ENCODE data around the gene SCUBE2. TPM values are rescaled to one million over a fixed set of nuclear protein-coding genes. Genes with fewer than 3 reads are reported as not detected.

The SCUBE2 gene
- total RNA-seq, 1 donor, result 1.8 TPM

- Histone ChIP-seq H3K4me2 (ENCODE audit: insufficient read depth, low read length) (peak overlapping the region; percentile 79), H3K4me3 (ENCODE audit: insufficient read depth, low read length) (peak overlapping the region; percentile 68), H4K20me1 (ENCODE audit: insufficient read depth, low read length) (no peaks in the 10 kb centered on the region), H3K9me3 (ENCODE audit: low read depth, low read length) (no peaks in the 10 kb centered on the region), H3K27ac (ENCODE audit: low read depth, low read length) (no peak overlapping the region), H3K36me3 (ENCODE audit: insufficient read depth, low read length) (no peaks in the 10 kb centered on the region), H3K27me3 (ENCODE audit: insufficient read depth, low read length) (peaks cover 8% of the 10 kb centered on the region), H2AFZ (ENCODE audit: low read length) (peak overlapping the region; percentile 68), H3K4me1 (ENCODE audit: insufficient read depth, low read length) (peaks cover 4% of the 10 kb centered on the region), H3K79me2 (ENCODE audit: insufficient read depth, low read length) (no peaks in the 10 kb centered on the region)
- peak; percentile 81 for DNase-seq (ENCODE audit: insufficient read length, low spot score, missing footprints)
- no peak for TF ChIP-seq CTCF (IDR thresholded peaks at IDR 0.05; ENCODE audit: extremely low read depth, low read depth, low read length)
These were observed 833 bp downstream of the SCUBE2 start for GRCh38 chr11:9090488-9091043.

DNA sequence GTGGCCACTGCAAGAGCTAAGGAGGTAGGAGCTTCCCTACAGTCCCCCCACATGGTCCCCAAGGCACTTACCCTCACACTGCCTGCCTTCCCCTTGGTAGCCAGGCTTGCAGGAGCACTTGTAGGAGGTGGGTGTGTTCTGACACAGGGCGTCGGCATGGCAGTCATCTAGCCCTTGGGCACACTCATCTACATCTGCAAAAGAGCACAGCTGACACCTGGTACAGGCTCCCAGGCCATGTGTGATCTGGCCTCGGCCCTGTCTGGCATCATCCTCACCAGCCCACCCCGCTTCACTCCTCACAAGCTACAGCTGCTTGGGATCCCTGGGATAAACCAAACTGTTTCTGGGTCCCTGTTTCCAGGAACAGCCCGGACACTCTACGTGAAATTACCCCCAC, 1.8 kb downstream of the SCUBE2 start:
- no peaks in the 10 kb centered on the region for H4K20me1 ChIP-seq (ENCODE audit: insufficient read depth, low read length)
- H3K27me3 ChIP-seq (ENCODE audit: insufficient read depth, low read length), result peaks cover 8% of the 10 kb centered on the region
- no peak overlapping the region for H3K4me2 ChIP-seq (ENCODE audit: insufficient read depth, low read length)
- H2AFZ ChIP-seq (ENCODE audit: low read length), result no peak overlapping the region
- H3K36me3 ChIP-seq (ENCODE audit: insufficient read depth, low read length), result no peaks in the 10 kb centered on the region
- H3K27ac ChIP-seq (ENCODE audit: low read depth, low read length), result no peak overlapping the region
- no peak overlapping the region for H3K4me3 ChIP-seq (ENCODE audit: insufficient read depth, low read length)
- H3K9me3 ChIP-seq (ENCODE audit: low read depth, low read length), result no peaks in the 10 kb centered on the region
- peak; percentile 86 for DNase-seq (ENCODE audit: insufficient read length, low spot score, missing footprints)
- TF ChIP-seq CTCF (IDR thresholded peaks at IDR 0.05; ENCODE audit: extremely low read depth, low read depth, low read length), result no peak
- H3K4me1 ChIP-seq (ENCODE audit: insufficient read depth, low read length), result peaks cover 4% of the 10 kb centered on the region
- H3K79me2 ChIP-seq (ENCODE audit: insufficient read depth, low read length), result no peaks in the 10 kb centered on the region

GRCh38 chr11:9089061-9089460, 2.3 kb downstream of the SCUBE2 start:
- peaks cover 8% of the 10 kb centered on the region for H3K27me3 ChIP-seq (ENCODE audit: insufficient read depth, low read length)
- no peaks in the 10 kb centered on the region for H3K9me3 ChIP-seq (ENCODE audit: low read depth, low read length)
- no peak for DNase-seq (ENCODE audit: insufficient read length, low spot score, missing footprints)
- H3K36me3 ChIP-seq (ENCODE audit: insufficient read depth, low read length), result no peaks in the 10 kb centered on the region
- H3K79me2 ChIP-seq (ENCODE audit: insufficient read depth, low read length), result no peaks in the 10 kb centered on the region
- H3K27ac ChIP-seq (ENCODE audit: low read depth, low read length), result no peak overlapping the region
- H2AFZ ChIP-seq (ENCODE audit: low read length), result no peak overlapping the region
- peaks cover 4% of the 10 kb centered on the region for H3K4me1 ChIP-seq (ENCODE audit: insufficient read depth, low read length)
- H3K4me2 ChIP-seq (ENCODE audit: insufficient read depth, low read length), result no peak overlapping the region
- no peaks in the 10 kb centered on the region for H4K20me1 ChIP-seq (ENCODE audit: insufficient read depth, low read length)
- H3K4me3 ChIP-seq (ENCODE audit: insufficient read depth, low read length), result no peak overlapping the region
- TF ChIP-seq CTCF (IDR thresholded peaks at IDR 0.05; ENCODE audit: extremely low read depth, low read depth, low read length), result no peak

DNA sequence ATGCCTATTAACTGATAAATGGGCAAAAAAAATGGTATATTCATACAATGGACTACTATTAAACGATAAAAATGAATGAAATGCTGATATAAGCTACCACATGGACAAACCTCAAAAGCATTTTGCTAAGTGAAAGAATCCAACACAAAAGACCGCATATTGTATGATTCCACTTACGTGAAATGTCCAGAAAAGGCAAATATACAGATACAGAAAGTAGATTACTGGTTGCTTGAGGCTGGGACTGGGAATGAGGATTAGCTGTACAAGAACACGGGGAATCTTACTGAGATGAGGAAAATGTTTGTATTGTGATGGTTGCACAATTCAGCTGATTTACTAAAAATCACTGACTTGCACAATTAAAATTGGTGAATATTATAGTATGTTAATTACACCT, 8.8 kb downstream of the SCUBE2 start:
- Histone ChIP-seq H3K9me3 (ENCODE audit: low read depth, low read length) (no peaks in the 10 kb centered on the region), H3K79me2 (ENCODE audit: insufficient read depth, low read length) (no peaks in the 10 kb centered on the region), H3K4me1 (ENCODE audit: insufficient read depth, low read length) (no peaks in the 10 kb centered on the region), H3K4me3 (ENCODE audit: insufficient read depth, low read length) (no peak overlapping the region), H2AFZ (ENCODE audit: low read length) (no peak overlapping the region), H3K4me2 (ENCODE audit: insufficient read depth, low read length) (no peak overlapping the region), H3K27ac (ENCODE audit: low read depth, low read length) (no peak overlapping the region), H3K27me3 (ENCODE audit: insufficient read depth, low read length) (no peaks in the 10 kb centered on the region), H4K20me1 (ENCODE audit: insufficient read depth, low read length) (no peaks in the 10 kb centered on the region), H3K36me3 (ENCODE audit: insufficient read depth, low read length) (no peaks in the 10 kb centered on the region)
- DNase-seq (ENCODE audit: insufficient read length, low spot score, missing footprints), result no peak
- no peak for TF ChIP-seq CTCF (IDR thresholded peaks at IDR 0.05; ENCODE audit: extremely low read depth, low read depth, low read length)

All from osteoblast (primary cell).